Neural progenitor cell (in vitro differentiated cells): ENCODE data around the gene N4BP3.

Source experiments
- CTCF ChIP-seq: fragments of 200-600 bp; sonication (generic); IDR thresholded peaks from 2 replicates; pipeline ENCODE4 v1.5.1; 2017; ENCODE audit warnings: antibody characterized with exemption, mild to moderate bottlenecking
- EZH2 ChIP-seq: fragments of 200-600 bp; sonication (generic); IDR thresholded peaks from 2 replicates; pipeline ENCODE4 v1.6.1; 2017; ENCODE audit warnings: antibody characterized with exemption, mild to moderate bottlenecking, moderate library complexity
- EZH2phosphoT487 ChIP-seq: fragments of 200-600 bp; sonication (generic); IDR thresholded peaks from 2 replicates; pipeline ENCODE4 v1.6.1; 2017; ENCODE audit warnings: antibody characterized with exemption

GRCh38 chr5:178083922-178084321 is 29.4 kb upstream of the N4BP3 start:
- TF ChIP-seq CTCF, result no peak
- no peak for TF ChIP-seq EZH2
- TF ChIP-seq EZH2phosphoT487, result no peak
